Measurements from ENCODE around the gene YES1. TPM values are rescaled to one million over a fixed set of nuclear protein-coding genes. Genes with fewer than 3 reads are reported as not detected.

Gene YES1
- total and polyA plus RNA-seq, 2 of the 13 experiments (the other 11 are each of a cell fraction or from before 2014, with no cell fraction given), result 17.2 to 70.8 TPM

DNA sequence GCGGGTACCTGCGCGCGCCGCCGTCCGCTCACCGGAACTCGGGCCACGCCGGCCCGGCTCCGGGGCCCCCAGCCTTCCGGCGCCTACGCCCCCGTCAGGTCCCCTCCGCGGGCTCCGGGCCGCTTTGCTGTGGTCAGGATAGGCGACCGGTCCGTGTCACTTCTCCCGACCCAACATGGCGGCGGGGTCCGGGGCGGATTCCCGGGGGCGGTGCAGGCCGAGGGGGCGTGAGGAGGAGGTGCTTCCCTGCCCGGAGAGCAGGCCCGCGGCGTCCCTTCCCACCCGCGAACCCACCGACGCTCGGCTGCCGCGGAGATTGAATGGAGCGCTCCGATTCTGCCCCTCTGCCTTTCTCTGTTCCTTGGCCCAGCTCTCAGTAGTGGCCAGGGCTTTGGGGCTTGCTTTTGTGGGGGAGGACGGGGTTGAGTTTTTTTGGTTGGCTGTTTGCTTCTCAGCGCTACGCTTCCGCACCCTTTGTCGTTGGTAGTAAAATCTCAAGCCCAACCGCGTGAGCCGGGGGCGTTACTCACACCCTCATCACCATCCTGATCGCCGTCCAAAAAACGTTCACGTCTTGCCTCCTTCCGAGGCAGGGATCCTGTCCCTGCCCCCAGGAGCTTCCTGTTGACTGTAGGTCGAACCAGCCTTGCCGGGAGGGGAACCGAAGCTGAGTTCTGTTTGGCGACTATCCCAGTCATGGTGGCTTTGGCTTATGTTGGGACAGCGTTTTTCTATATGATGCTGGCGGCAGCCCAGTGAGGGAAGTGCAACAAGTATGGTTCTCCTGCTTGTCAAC lies 532 bp upstream of the YES1 start (continued):
- TF ChIP-seq, protein P1, sequence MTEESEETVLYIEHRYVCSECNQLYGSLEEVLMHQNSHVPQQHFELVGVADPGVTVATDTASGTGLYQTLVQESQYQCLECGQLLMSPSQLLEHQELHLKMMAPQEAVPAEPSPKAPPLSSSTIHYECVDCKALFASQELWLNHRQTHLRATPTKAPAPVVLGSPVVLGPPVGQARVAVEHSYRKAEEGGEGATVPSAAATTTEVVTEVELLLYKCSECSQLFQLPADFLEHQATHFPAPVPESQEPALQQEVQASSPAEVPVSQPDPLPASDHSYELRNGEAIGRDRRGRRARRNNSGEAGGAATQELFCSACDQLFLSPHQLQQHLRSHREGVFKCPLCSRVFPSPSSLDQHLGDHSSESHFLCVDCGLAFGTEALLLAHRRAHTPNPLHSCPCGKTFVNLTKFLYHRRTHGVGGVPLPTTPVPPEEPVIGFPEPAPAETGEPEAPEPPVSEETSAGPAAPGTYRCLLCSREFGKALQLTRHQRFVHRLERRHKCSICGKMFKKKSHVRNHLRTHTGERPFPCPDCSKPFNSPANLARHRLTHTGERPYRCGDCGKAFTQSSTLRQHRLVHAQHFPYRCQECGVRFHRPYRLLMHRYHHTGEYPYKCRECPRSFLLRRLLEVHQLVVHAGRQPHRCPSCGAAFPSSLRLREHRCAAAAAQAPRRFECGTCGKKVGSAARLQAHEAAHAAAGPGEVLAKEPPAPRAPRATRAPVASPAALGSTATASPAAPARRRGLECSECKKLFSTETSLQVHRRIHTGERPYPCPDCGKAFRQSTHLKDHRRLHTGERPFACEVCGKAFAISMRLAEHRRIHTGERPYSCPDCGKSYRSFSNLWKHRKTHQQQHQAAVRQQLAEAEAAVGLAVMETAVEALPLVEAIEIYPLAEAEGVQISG (CRISPR knock-in tag; IDR thresholded peaks at IDR 0.05), result peak; percentile 81
- TF ChIP-seq REXO4 (CRISPR knock-in tag; IDR thresholded peaks at IDR 0.05; ENCODE audit: borderline replicate concordance) (no peak), DR1 (CRISPR knock-in tag; IDR thresholded peaks at IDR 0.05) (peak; percentile 32), ZNF136 (CRISPR knock-in tag; IDR thresholded peaks at IDR 0.05; ENCODE audit: low read depth) (0 out of 2 replicates have a peak, but pooled peaks have one; percentile 33), PITX1 (CRISPR knock-in tag; IDR thresholded peaks at IDR 0.05) (no peak), ZNF3 (CRISPR knock-in tag; IDR thresholded peaks at IDR 0.05) (no peak), ZNF652 (CRISPR knock-in tag; IDR thresholded peaks at IDR 0.05; ENCODE audit: borderline replicate concordance, low read depth) (no peak), GLI4 (CRISPR knock-in tag; IDR thresholded peaks at IDR 0.05; ENCODE audit: borderline replicate concordance) (no peak; the same call in 1 of the 2 replicates), ZNF264 (CRISPR knock-in tag; IDR thresholded peaks at IDR 0.05) (no peak), MYNN (CRISPR knock-in tag; IDR thresholded peaks at IDR 0.05; ENCODE audit: low read depth) (no peak), ZNF780A (CRISPR knock-in tag; IDR thresholded peaks at IDR 0.05) (peak; percentile 8; the same call in 1 of the 2 replicates), ERF (CRISPR knock-in tag; IDR thresholded peaks at IDR 0.05) (0 out of 2 replicates have a peak, but pooled peaks have one; percentile 16), PCBP1 (IDR thresholded peaks at IDR 0.05; ENCODE audit: borderline replicate concordance, low read depth, low read length) (0 out of 2 replicates have a peak, but pooled peaks have one; percentile 51), ZFP36L1 (CRISPR knock-in tag; IDR thresholded peaks at IDR 0.05) (no peak)
- TF ChIP-seq, protein P2, sequence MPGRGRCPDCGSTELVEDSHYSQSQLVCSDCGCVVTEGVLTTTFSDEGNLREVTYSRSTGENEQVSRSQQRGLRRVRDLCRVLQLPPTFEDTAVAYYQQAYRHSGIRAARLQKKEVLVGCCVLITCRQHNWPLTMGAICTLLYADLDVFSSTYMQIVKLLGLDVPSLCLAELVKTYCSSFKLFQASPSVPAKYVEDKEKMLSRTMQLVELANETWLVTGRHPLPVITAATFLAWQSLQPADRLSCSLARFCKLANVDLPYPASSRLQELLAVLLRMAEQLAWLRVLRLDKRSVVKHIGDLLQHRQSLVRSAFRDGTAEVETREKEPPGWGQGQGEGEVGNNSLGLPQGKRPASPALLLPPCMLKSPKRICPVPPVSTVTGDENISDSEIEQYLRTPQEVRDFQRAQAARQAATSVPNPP (CRISPR knock-in tag; IDR thresholded peaks at IDR 0.05), result no peak
- TF ChIP-seq, protein P3, sequence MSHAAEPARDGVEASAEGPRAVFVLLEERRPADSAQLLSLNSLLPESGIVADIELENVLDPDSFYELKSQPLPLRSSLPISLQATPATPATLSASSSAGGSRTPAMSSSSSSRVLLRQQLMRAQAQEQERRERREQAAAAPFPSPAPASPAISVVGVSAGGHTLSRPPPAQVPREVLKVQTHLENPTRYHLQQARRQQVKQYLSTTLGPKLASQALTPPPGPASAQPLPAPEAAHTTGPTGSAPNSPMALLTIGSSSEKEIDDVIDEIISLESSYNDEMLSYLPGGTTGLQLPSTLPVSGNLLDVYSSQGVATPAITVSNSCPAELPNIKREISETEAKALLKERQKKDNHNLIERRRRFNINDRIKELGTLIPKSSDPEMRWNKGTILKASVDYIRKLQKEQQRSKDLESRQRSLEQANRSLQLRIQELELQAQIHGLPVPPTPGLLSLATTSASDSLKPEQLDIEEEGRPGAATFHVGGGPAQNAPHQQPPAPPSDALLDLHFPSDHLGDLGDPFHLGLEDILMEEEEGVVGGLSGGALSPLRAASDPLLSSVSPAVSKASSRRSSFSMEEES (CRISPR knock-in tag; IDR thresholded peaks at IDR 0.05), result no peak; the same call in 1 of the 2 replicates
- TF ChIP-seq, protein P4, sequence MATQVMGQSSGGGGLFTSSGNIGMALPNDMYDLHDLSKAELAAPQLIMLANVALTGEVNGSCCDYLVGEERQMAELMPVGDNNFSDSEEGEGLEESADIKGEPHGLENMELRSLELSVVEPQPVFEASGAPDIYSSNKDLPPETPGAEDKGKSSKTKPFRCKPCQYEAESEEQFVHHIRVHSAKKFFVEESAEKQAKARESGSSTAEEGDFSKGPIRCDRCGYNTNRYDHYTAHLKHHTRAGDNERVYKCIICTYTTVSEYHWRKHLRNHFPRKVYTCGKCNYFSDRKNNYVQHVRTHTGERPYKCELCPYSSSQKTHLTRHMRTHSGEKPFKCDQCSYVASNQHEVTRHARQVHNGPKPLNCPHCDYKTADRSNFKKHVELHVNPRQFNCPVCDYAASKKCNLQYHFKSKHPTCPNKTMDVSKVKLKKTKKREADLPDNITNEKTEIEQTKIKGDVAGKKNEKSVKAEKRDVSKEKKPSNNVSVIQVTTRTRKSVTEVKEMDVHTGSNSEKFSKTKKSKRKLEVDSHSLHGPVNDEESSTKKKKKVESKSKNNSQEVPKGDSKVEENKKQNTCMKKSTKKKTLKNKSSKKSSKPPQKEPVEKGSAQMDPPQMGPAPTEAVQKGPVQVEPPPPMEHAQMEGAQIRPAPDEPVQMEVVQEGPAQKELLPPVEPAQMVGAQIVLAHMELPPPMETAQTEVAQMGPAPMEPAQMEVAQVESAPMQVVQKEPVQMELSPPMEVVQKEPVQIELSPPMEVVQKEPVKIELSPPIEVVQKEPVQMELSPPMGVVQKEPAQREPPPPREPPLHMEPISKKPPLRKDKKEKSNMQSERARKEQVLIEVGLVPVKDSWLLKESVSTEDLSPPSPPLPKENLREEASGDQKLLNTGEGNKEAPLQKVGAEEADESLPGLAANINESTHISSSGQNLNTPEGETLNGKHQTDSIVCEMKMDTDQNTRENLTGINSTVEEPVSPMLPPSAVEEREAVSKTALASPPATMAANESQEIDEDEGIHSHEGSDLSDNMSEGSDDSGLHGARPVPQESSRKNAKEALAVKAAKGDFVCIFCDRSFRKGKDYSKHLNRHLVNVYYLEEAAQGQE (IDR thresholded peaks at IDR 0.05; ENCODE audit: borderline replicate concordance in 1 of 2, low read depth in 1 of 2, low read length in 2 of 2), result 0 out of 4 replicates have a peak, but pooled peaks of 1 of the 2 experiments have one; percentile 25

All from HepG2 (cell line).